ENCODE measurements around the gene ZNF618.

DNA sequence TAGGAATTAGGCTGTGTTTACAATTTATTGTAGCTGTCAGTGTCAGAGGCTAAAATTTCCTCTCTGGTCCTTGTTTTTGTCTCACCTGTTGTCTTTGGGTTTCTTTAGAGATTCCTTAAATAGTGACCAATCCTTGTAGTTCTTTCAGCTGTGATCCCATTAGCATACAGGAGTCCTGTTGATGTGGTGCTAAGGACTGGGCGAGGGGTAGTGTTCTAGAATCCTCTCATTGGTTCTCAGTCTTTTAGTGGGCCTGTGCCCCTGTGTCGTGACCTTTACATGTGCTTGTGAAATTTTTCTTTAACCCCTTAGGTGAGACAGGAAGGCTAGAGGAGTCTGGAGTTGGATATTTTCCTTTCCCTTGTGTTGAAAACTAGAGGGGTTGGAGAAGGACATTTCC is 51.2 kb downstream of the ZNF618 start:
- TF ChIP-seq POLR2AphosphoS5 (IDR thresholded peaks at IDR 0.05) (no peak), POLR2A (IDR thresholded peaks at IDR 0.05) (no peak), EP300 (IDR thresholded peaks at IDR 0.05) (no peak)
- TF ChIP-seq, protein P1, sequence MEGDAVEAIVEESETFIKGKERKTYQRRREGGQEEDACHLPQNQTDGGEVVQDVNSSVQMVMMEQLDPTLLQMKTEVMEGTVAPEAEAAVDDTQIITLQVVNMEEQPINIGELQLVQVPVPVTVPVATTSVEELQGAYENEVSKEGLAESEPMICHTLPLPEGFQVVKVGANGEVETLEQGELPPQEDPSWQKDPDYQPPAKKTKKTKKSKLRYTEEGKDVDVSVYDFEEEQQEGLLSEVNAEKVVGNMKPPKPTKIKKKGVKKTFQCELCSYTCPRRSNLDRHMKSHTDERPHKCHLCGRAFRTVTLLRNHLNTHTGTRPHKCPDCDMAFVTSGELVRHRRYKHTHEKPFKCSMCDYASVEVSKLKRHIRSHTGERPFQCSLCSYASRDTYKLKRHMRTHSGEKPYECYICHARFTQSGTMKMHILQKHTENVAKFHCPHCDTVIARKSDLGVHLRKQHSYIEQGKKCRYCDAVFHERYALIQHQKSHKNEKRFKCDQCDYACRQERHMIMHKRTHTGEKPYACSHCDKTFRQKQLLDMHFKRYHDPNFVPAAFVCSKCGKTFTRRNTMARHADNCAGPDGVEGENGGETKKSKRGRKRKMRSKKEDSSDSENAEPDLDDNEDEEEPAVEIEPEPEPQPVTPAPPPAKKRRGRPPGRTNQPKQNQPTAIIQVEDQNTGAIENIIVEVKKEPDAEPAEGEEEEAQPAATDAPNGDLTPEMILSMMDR (IDR thresholded peaks at IDR 0.05), result no peak
